ENCODE results near the gene SYTL3. TPM values are rescaled to one million over a fixed set of nuclear protein-coding genes. Genes with fewer than 3 reads are reported as not detected.
"Not testable (repeated sequence)": the region's sequence is repeated elsewhere in the genome, so short reads cannot be mapped to it uniquely, and the experiment has no call there.

The SYTL3 gene
- total RNA-seq, 4 donors from 2014 or later, result 3.0 to 16.7 (median 6.7) TPM

DNA sequence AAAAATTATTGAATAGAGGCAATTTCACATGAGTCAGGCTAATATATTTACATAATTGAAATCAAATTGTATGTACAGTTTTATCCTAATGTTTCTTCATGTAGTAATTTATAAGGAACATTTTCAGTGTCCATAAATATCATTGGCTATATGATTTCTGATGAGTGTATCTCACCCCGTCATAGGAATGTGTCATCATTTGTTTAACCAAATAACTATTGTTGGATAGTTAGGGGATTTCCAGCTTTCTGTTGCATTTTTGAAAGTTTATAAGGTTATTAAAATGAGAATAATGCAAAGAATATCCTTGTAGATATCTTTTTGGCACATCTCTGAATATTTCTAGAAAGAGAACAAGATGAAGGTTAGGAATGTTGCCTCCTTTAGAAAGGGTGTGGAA is 39.0 kb downstream of the SYTL3 start:
- Histone ChIP-seq H3K36me3 (no peaks in the 10 kb centered on the region), H3K9me3 (no peaks in the 10 kb centered on the region), H3K27ac (no peak overlapping the region), H3K4me1 (peaks cover 9 to 12% of the 10 kb centered on the region in 2 donors), H3K4me3 (no peak overlapping the region), H3K27me3 (no peaks in the 10 kb centered on the region)
- no peak for ATAC-seq
- in situ Hi-C loops (cut with MboI; ENCODE audit: low sequenced_read_pairs in 4 of 4), result loop anchor here in 1 of 4 donors (5.0 kb wide), 1 partner anchor 62 kb away; no protein-coding TSS in a partner anchor
- TF ChIP-seq POLR2A (IDR thresholded peaks at IDR 0.05), result no peak
- intact Hi-C loops (cut with DNase I; ENCODE audit: low total_unique reads), result no loop called here
- no peak for DNase-seq

DNA sequence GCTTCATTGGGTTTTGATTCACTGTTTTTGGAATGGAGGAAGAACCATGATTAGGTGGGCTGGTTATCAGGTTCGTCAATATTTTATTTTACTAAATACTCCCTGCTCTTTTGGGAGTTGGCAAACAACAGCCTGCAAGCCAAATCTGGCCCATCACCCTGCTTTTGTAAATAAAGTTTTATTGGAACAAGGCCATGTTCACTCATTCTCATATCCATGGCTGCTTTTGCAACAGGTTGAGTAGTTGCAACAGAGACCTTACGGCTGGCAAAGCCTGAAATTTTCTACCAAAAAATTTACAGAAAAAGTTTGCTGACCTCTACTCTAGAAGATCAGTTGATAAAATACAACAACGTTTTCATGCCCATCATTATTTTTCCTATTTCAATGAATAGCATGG is 45.1 kb downstream of the SYTL3 start:
- in situ Hi-C loops (cut with MboI; ENCODE audit: low sequenced_read_pairs in 4 of 4), result loop anchor here in 3 of 4 donors (5.0 to 10.0 kb wide), 3 partner anchors 68 to 480 kb away; no protein-coding TSS in a partner anchor
- TF ChIP-seq POLR2A (IDR thresholded peaks at IDR 0.05), result no peak
- TF ChIP-seq, protein P1, sequence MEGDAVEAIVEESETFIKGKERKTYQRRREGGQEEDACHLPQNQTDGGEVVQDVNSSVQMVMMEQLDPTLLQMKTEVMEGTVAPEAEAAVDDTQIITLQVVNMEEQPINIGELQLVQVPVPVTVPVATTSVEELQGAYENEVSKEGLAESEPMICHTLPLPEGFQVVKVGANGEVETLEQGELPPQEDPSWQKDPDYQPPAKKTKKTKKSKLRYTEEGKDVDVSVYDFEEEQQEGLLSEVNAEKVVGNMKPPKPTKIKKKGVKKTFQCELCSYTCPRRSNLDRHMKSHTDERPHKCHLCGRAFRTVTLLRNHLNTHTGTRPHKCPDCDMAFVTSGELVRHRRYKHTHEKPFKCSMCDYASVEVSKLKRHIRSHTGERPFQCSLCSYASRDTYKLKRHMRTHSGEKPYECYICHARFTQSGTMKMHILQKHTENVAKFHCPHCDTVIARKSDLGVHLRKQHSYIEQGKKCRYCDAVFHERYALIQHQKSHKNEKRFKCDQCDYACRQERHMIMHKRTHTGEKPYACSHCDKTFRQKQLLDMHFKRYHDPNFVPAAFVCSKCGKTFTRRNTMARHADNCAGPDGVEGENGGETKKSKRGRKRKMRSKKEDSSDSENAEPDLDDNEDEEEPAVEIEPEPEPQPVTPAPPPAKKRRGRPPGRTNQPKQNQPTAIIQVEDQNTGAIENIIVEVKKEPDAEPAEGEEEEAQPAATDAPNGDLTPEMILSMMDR (IDR thresholded peaks at IDR 0.05 in 4 of 5, conservative IDR thresholded peaks at IDR 0.05 in 1 of 5), result no peak
- no peak for DNase-seq
- Histone ChIP-seq H3K27ac (no peak overlapping the region), H3K36me3 (no peaks in the 10 kb centered on the region), H3K4me1 (peaks cover 0 to 3% of the 10 kb centered on the region in 2 donors), H3K27me3 (no peaks in the 10 kb centered on the region), H3K4me3 (no peak overlapping the region), H3K9me3 (no peaks in the 10 kb centered on the region)
- intact Hi-C loops (cut with DNase I; ENCODE audit: low total_unique reads), result loop anchor here (10.0 kb wide), 1 partner anchor 470 kb away; no protein-coding TSS in a partner anchor
- no peak for ATAC-seq

DNA sequence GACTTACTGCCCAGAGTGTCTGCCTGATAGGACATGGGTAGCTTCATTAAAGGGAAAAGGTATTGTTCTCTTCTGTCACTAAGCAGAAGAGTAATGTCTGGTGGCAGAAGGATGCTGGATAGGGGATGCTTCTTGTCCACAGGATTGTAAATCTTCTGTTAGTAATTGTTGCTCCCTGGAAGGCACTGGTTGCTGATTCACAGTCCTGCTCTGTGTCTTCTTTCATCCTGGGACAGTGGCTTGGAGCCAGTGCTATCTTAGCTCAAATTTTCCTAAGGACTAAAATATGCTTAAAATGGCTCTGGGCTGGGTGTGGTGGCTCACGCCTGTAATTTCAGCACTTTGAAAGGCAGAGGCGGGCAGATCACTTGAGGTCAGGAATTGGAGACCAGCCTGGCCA is 48.0 kb downstream of the SYTL3 start:
- H3K4me1 ChIP-seq, result no peaks in the 10 kb centered on the region
- no peaks in the 10 kb centered on the region for H3K9me3 ChIP-seq
- no peak for DNase-seq
- in situ Hi-C loops (cut with MboI; ENCODE audit: low sequenced_read_pairs in 4 of 4), result loop anchor here in 3 of 4 donors (10.0 kb wide), 2 partner anchors 473 to 483 kb away; no protein-coding TSS in a partner anchor
- no peak overlapping the region for H3K27ac ChIP-seq
- no peaks in the 10 kb centered on the region for H3K27me3 ChIP-seq
- H3K4me3 ChIP-seq, result no peak overlapping the region
- TF ChIP-seq POLR2A (IDR thresholded peaks at IDR 0.05), result no peak
- TF ChIP-seq, protein P1 (IDR thresholded peaks at IDR 0.05 in 4 of 5, conservative IDR thresholded peaks at IDR 0.05 in 1 of 5), result no peak
- intact Hi-C loops (cut with DNase I; ENCODE audit: low total_unique reads), result loop anchor here (10.0 kb wide), 1 partner anchor 473 kb away; no protein-coding TSS in a partner anchor
- ATAC-seq, result no peak
- H3K36me3 ChIP-seq, result no peaks in the 10 kb centered on the region

DNA sequence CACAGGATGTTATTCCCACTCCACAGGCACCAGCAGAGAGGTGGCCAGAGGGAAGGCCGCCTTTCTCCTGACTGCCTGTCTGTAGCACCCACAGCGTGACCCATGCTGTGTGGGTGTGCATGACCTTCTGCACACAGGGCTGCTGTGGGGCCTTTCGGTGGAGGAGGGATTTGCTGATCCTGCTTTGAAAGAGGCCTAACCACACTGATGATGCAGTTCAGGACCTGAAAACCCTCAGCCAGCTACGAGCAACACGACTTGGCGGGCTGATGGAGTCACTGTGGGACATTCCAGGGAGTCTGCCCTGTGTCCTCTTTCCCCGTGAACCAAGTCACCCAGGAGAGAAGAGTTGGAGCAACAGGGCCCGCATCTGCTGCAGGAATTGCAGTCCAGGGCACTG is 49.1 kb downstream of the SYTL3 start:
- in situ Hi-C loops (cut with MboI; ENCODE audit: low sequenced_read_pairs in 4 of 4), result loop anchor here in 3 of 4 donors (10.0 kb wide), 2 partner anchors 474 to 484 kb away; no protein-coding TSS in a partner anchor
- intact Hi-C loops (cut with DNase I; ENCODE audit: low total_unique reads), result loop anchor here (10.0 kb wide), 1 partner anchor 474 kb away; no protein-coding TSS in a partner anchor

DNA sequence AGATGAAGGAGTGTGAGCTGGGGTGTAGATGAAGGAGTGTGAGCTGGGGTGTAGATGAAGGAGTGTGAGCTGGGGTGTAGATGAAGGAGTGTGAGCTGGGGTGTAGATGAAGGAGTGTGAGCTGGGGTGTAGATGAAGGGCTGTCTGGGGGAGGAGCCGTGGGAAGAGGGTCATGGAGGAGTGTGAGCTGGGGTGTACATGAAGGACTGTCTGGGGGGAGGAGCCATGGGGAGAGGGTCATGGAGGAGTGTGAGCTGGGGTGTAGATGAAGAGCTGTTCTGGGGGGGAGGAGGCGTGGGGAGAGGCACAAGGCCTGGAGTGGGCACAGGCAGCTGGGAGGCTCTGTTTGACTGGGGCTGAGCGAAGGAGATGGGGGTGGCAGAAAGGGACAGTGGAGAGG is 51.4 kb downstream of the SYTL3 start:
- ATAC-seq, H3K27me3 ChIP-seq, H3K4me3 ChIP-seq, H3K27ac ChIP-seq, DNase-seq, H3K9me3 ChIP-seq, H3K36me3 ChIP-seq: not testable (repeated sequence)
- H3K4me1 ChIP-seq, result peaks cover 10 to 12% of the 10 kb centered on the region in 2 donors
- intact Hi-C loops (cut with DNase I; ENCODE audit: low total_unique reads) (loop anchor here (10.0 kb wide), 1 partner anchor 404 kb away; no protein-coding TSS in a partner anchor), in situ Hi-C loops (cut with MboI; ENCODE audit: low sequenced_read_pairs in 4 of 4) (loop anchor here (5.0 to 25.0 kb wide), 3 partner anchors 271 to 411 kb away; no protein-coding TSS in a partner anchor)

More for the DNA sequence above, 49.1 kb downstream of the SYTL3 start:
- Histone ChIP-seq H3K36me3 (no peaks in the 10 kb centered on the region), H3K27ac (no peak overlapping the region), H3K4me1 (peaks cover 2 to 5% of the 10 kb centered on the region in 2 donors), H3K4me3 (no peak overlapping the region), H3K9me3 (no peaks in the 10 kb centered on the region), H3K27me3 (no peaks in the 10 kb centered on the region)
- DNase-seq, result no peak
- no peak for ATAC-seq
- TF ChIP-seq, protein P1 (IDR thresholded peaks at IDR 0.05 in 4 of 5, conservative IDR thresholded peaks at IDR 0.05 in 1 of 5), result no peak
- TF ChIP-seq POLR2A (IDR thresholded peaks at IDR 0.05), result no peak

All from gastrocnemius medialis (tissue), 4 donors.